K562 (cell line): ENCODE measurements around the gene INSR. TPM values are rescaled to one million over a fixed set of nuclear protein-coding genes. Genes with fewer than 3 reads are reported as not detected.
A peak's percentile ranks its signal among the peaks of the same experiment; 100 is the strongest.

Experiments used
- ARHGAP35 ChIP-seq: fragments of 450-650 bp; IDR thresholded peaks from 2 replicates; pipeline ENCODE4 v1.6.1; 2018; ENCODE audit not compliant: partially characterized antibody
- BCL6 ChIP-seq: fragments of 250-450 bp; sonication (Bioruptor Pico); IDR thresholded peaks from 2 replicates; pipeline ENCODE4 v1.4.0; 2020
- CEBPG ChIP-seq, 3 experiments: fragments of 200-800 bp in 1 of 3; sonication (Bioruptor generic) in 1 of 3; sonication (generic) in 1 of 3; formaldehyde crosslinking in 1 of 3; IDR thresholded peaks in 2 of 3; conservative IDR thresholded peaks in 1 of 3; 2 replicates each; pipeline versions ENCODE4 v1.6.1 to v1.8.0; 2016 to 2022; ENCODE audit warnings: missing compliant biosample characterization in 2 of 3, missing genetic modification characterization in 2 of 3, mild to moderate bottlenecking in 1 of 3, missing genetic modification reagents in 1 of 3
- CHD1 ChIP-seq: fragments of 200-600 bp; sonication (generic); IDR thresholded peaks from one replicate; pipeline ENCODE4 v1.6.1; 2012; ENCODE audit warnings: mild to moderate bottlenecking, moderate library complexity, low read length, inconsistent platforms
- DPF2 ChIP-seq: fragments of 450-650 bp; IDR thresholded peaks from 2 replicates; pipeline ENCODE4 v1.6.1; 2016
- FOXM1 ChIP-seq, 2 experiments: fragments of 450-650 bp in 1 of 2; sonication (generic) in 1 of 2; formaldehyde crosslinking in 1 of 2; IDR thresholded peaks; 2 replicates each; pipeline versions ENCODE4 v1.6.1 to v1.9.0; 2017 to 2022; ENCODE audit warnings: low read depth in 2 of 2, mild to moderate bottlenecking in 2 of 2, missing genetic modification reagents in 1 of 2, moderate library complexity in 1 of 2
- HDAC1 ChIP-seq, 2 experiments: fragments of 450-650 bp; IDR thresholded peaks; 2 replicates each; pipeline ENCODE4 v1.6.1; 2016 to 2017; ENCODE audit warnings: inconsistent platforms in 1 of 2, mild to moderate bottlenecking in 1 of 2, moderate library complexity in 1 of 2
- HMG20B ChIP-seq: fragments of 250-450 bp; sonication (Bioruptor Pico); IDR thresholded peaks from 2 replicates; pipeline ENCODE4 v1.5.0; 2021; ENCODE audit warnings: mild to moderate bottlenecking
- ILF3 ChIP-seq: fragments of 450-650 bp; IDR thresholded peaks from 2 replicates; pipeline ENCODE4 v1.6.1; 2018; ENCODE audit warnings: antibody characterized with exemption, mild to moderate bottlenecking, moderate library complexity, borderline replicate concordance
- JUND ChIP-seq, 2 experiments: IDR thresholded peaks; 2 replicates in 1 of 2; 3 replicates in 1 of 2; pipeline ENCODE4 v1.6.1; 2011; ENCODE audit warnings: borderline replicate concordance in 2 of 2, low read depth in 2 of 2, low read length in 2 of 2, improper control_type of control experiment in 1 of 2, missing biosample characterization in 1 of 2, missing genetic modification characterization in 1 of 2, missing genetic modification reagents in 1 of 2
- MTF1 ChIP-seq: fragments of 250-450 bp; sonication (Bioruptor Pico); IDR thresholded peaks from 2 replicates; pipeline ENCODE4 v1.9.0; 2021; ENCODE audit warnings: moderate library complexity, mild to moderate bottlenecking, inconsistent platforms, borderline replicate concordance
- NCOA6 ChIP-seq: fragments of 450-650 bp; IDR thresholded peaks from 2 replicates; pipeline ENCODE4 v1.6.1; 2017; ENCODE audit warnings: mild to moderate bottlenecking
- POLR2G ChIP-seq: fragments of 200-400 bp; formaldehyde crosslinking; IDR thresholded peaks from 2 replicates; pipeline ENCODE4 v1.6.1; 2017; ENCODE audit warnings: low read depth, mild to moderate bottlenecking, antibody characterized with exemption, low read length, moderate library complexity
- RFX1 ChIP-seq: fragments of 450-650 bp; IDR thresholded peaks from 2 replicates; pipeline ENCODE4 v1.6.1; 2016; ENCODE audit warnings: mild to moderate bottlenecking, moderate library complexity
- SAP30 ChIP-seq: fragments of 200-600 bp; sonication (generic); IDR thresholded peaks from 2 replicates; pipeline ENCODE4 v1.6.1; 2012; ENCODE audit warnings: borderline replicate concordance, low read depth, mild to moderate bottlenecking, moderate library complexity, low read length, control low read depth, inconsistent platforms; ENCODE audit not compliant: insufficient read depth, poor library complexity, severe bottlenecking
- SIRT6 ChIP-seq: IDR thresholded peaks from one replicate; pipeline ENCODE4 v1.6.1; 2012; ENCODE audit warnings: low read depth, mild to moderate bottlenecking, control low read depth, inconsistent platforms, low read length, moderate library complexity
- TAF15 ChIP-seq: fragments of 200-400 bp; formaldehyde crosslinking; IDR thresholded peaks from 2 replicates; pipeline ENCODE4 v1.6.1; 2017; ENCODE audit warnings: mild to moderate bottlenecking, low read depth, low read length, moderate library complexity
- XRCC5 ChIP-seq: fragments of 200-400 bp; formaldehyde crosslinking; IDR thresholded peaks from 2 replicates; pipeline ENCODE4 v1.6.1; 2017; ENCODE audit warnings: low read depth, mild to moderate bottlenecking, low read length
- ZBTB43 ChIP-seq: sonication (generic); formaldehyde crosslinking; IDR thresholded peaks from 2 replicates; pipeline ENCODE4 v1.8.0; 2023; ENCODE audit warnings: mild to moderate bottlenecking, missing genetic modification reagents
- ZC3H8 ChIP-seq: fragments of 450-650 bp; IDR thresholded peaks from 2 replicates; pipeline ENCODE4 v1.6.1; 2017
- ZNF165 ChIP-seq: fragments of 250-450 bp; sonication (Bioruptor Pico); IDR thresholded peaks from 2 replicates; pipeline ENCODE4 v1.4.0; 2020; ENCODE audit warnings: borderline replicate concordance
- ZNF280A ChIP-seq: fragments of 450-650 bp; IDR thresholded peaks from 2 replicates; pipeline ENCODE4 v1.6.1; 2018; ENCODE audit warnings: mild to moderate bottlenecking, low read depth; ENCODE audit not compliant: partially characterized antibody
- polyA plus RNA-seq, 8 experiments: library from polyadenylated mRNA; depleted of rRNA in 4 of 8; stranded (reverse) in 5 of 8; unstranded in 3 of 8; fragments of >200 nt; fragmentation: Nextera tagmentation in 2 of 8; fragmentation: Illumina TruSeq in 1 of 8; extraction: Ambion mirVana in 2 of 8; extraction: Trizol in 1 of 8; gene quantifications; 2 replicates each; pipeline versions ENCODE4 v1.2.1 to v1.2.3, GENCODE V29; 2011 to 2014; ENCODE audit warnings: inconsistent platforms in 1 of 8, missing spikeins in 1 of 8
- total RNA-seq, 7 experiments: library from RNA; depleted of rRNA in 6 of 7; stranded (reverse); fragments of >200 nt in 6 of 7; fragmentation: Illumina TruSeq in 2 of 7; extraction: Trizol in 2 of 7; gene quantifications; 2 replicates each; pipeline versions ENCODE4 v1.2.1 to v1.2.3, GENCODE V29; 2011 to 2021; ENCODE audit warnings: low replicate concordance in 1 of 7
- TF ChIP-seq, protein P1 (sequence below): fragments of 250-450 bp; sonication (Bioruptor Pico); IDR thresholded peaks from 2 replicates; pipeline ENCODE4 v1.4.0; 2020; ENCODE audit warnings: mild to moderate bottlenecking

Gene INSR
- total and polyA plus RNA-seq, 9 of the 15 experiments (the other 6 are each of a cell fraction or from before 2014, with no cell fraction given), result 0.04 to 0.88 (median 0.41) TPM

DNA sequence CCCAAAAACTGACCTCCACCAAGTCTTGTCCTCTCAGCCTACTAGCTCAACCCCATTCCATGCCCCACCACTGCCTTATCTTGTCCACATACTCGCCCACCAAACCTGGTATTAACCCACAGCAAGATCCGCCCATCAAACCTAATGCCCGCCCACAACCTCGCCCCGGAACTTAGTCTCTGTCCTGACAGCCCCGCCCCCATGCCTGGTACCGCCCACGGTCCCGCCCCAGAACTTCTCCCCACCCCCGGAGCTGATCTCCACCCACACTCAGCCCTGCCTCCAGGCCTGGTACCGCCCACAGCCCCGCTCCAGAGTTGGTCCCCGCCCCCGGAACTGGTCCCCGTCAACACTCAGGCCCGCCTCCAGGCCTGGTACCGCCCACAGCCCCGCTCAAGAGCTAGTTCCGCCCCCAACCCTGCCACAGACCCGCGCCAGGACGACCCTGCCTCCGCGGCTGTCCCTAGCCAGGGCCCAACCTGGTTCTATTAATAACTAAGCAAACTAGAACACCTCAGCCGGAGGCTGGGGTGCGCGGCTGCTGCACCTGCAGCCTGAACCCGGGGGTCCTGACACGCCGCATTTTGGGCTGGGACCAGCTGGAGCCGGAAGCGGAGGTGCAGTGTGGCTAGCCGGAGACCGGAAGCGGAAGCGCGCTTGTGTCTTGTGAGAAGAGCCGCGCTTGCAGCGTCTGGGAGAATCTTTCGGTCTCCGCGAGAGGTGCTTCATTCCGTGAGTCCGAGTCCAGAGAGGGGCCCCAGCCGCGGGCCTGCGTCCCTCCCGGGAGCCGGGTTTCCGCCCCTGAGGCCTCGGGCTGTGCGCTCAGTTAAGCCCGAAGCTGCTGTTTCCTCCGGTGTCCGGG, 224.9 kb downstream of the INSR start, which contains the start of gene ZNF557 (continued):
- TF ChIP-seq FOXM1 (IDR thresholded peaks at IDR 0.05; ENCODE audit: low read depth), result no peak
- no peak for TF ChIP-seq FOXM1 (CRISPR knock-in tag; IDR thresholded peaks at IDR 0.05; ENCODE audit: low read depth)
- no peak for TF ChIP-seq RFX1
- TF ChIP-seq CHD1, result no peak
- 0 out of 2 replicates have a peak, but pooled peaks have one; percentile 24 for TF ChIP-seq DPF2
- TF ChIP-seq NCOA6, result no peak
- no peak for TF ChIP-seq ZBTB43 (CRISPR knock-in tag)
- TF ChIP-seq HDAC1 (IDR thresholded peaks at IDR 0.05), result peak in 1 of 2 experiments; percentile 92; a peak in 2 of 4 replicates
- TF ChIP-seq ILF3, result no peak
- TF ChIP-seq ZNF165 (CRISPR knock-in tag), result no peak
- TF ChIP-seq HMG20B (CRISPR knock-in tag), result no peak
- no peak for TF ChIP-seq ZC3H8
- no peak for TF ChIP-seq BCL6 (CRISPR knock-in tag)
- no peak for TF ChIP-seq ZNF280A
- TF ChIP-seq TAF15, result no peak
- no peak for TF ChIP-seq MTF1 (CRISPR knock-in tag)
- TF ChIP-seq SAP30, result peak; percentile 92
- TF ChIP-seq XRCC5, result no peak
- TF ChIP-seq POLR2G, result peak; percentile 92
- TF ChIP-seq CEBPG (CRISPR knock-in tag; IDR thresholded peaks at IDR 0.05), result no peak
- no peak for TF ChIP-seq CEBPG (tag; conservative IDR thresholded peaks at IDR 0.05 in 1 of 2, IDR thresholded peaks at IDR 0.05 in 1 of 2)
- no peak for TF ChIP-seq SIRT6
- TF ChIP-seq, protein P1, sequence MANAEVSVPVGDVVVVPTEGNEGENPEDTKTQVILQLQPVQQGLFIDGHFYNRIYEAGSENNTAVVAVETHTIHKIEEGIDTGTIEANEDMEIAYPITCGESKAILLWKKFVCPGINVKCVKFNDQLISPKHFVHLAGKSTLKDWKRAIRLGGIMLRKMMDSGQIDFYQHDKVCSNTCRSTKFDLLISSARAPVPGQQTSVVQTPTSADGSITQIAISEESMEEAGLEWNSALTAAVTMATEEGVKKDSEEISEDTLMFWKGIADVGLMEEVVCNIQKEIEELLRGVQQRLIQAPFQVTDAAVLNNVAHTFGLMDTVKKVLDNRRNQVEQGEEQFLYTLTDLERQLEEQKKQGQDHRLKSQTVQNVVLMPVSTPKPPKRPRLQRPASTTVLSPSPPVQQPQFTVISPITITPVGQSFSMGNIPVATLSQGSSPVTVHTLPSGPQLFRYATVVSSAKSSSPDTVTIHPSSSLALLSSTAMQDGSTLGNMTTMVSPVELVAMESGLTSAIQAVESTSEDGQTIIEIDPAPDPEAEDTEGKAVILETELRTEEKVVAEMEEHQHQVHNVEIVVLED (CRISPR knock-in tag), result no peak
- TF ChIP-seq ARHGAP35, result no peak
- TF ChIP-seq JUND (IDR thresholded peaks at IDR 0.05; ENCODE audit: borderline replicate concordance, low read depth, low read length), result peak; percentile 15; the same call in 1 of the 2 replicates
- TF ChIP-seq JUND (tag; IDR thresholded peaks at IDR 0.05; ENCODE audit: borderline replicate concordance, low read depth, low read length), result no peak; the same call in 2 of the 3 replicates
